Amniotic epithelial cell (primary cell): Measurements from ENCODE around the gene GSTM4.

ENCODE experiments used
- DNase-seq: peaks from one replicate; pipeline ENCODE4 v3.0.0-alpha.2; 2010; ENCODE audit warnings: low read depth

The GSTM4 gene

GRCh38 chr1:109655615-109656519 is at the start of gene GSTM4:
Gene GSTM4 (plus strand): TSS chr1:109656099. CDS start chr1:109656390, 291 bp downstream.
- peak; percentile 73 for DNase-seq

DNA sequence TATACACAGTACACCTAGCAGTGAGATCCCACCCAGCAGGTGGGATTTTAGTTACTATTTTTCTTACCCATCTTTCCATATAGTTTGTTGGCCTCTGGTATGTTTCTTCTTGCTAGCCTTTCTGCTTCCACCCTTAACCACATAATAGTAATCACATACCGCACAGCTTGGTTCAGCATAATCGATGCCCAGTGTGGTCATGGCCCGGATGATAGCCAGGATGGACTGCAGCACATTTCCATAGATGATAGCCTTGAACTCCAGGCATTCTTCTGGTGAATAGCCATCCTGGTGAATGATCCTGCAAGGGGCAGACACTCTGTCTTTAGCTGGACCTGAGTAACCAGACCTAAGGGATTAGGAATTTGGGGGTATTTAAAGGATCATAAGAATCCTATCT is 46.0 kb upstream of the GSTM4 start:
- no peak for DNase-seq

GRCh38 chr1:109610609-109611307 is 45.1 kb upstream of the GSTM4 start:
- DNase-seq: peak; percentile 31

GRCh38 chr1:109611308-109611990 is 44.5 kb upstream of the GSTM4 start:
- DNase-seq: no peak

DNA sequence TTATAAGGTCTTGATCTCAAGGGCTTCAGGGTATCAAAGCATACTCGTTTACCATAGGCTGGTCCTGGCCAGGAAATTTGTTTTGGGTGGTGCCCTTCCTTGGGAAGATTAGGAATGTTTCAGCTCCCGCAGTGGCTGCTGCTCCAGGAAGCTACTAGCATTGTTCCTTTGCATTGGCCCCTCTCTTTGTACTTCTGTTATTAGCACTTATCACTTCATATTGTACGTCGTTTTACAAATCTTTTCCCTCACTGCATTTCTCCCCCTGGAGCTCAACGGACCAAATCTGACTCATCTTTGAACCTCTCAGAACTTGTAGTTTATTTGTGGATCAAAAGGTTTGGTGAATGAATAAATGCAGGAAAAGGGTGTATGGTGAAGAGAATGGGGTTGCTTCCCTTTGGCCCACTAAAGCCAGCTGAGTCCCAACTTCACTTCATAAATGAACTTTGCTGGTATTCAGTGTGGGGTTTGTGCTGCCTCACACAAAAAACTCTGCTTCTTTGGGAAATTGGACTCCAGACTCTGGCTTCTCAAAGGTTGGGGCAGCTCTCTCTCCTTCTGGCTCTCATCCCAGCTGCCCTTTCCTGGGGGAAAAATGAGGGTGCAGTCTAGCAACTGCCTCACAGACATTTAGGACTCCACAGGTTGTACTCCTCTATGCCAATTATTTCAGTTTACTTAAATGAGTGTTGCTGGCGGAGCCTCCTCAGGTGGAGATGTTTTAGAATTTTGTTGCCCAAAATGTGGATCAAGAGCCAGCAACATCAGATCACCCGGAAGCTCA is 42.3 kb upstream of the GSTM4 start:
- DNase-seq: peak; percentile 36

DNA sequence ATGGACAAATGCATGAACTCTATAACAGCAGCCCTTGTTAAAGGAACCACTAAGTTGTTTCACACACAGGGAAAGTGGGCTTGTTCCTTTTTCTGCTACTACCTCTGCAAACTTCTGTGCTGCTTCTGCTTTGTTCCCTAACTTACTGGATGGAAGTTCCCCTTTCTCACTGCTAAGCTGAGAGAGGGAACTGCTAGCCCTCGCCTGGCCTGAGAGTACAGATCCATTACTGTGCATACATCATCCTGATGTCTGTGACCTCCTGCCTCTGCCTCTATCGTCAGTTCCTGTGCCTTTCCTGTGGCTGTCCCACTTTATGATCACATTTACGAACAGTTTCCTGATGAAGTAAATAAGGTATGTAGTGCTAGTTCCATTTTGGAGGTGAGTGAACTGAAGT is 40.0 kb upstream of the GSTM4 start:
- no peak for DNase-seq

GRCh38 chr1:109616391-109616790 is 39.5 kb upstream of the GSTM4 start:
- peak; percentile 40 for DNase-seq

DNA sequence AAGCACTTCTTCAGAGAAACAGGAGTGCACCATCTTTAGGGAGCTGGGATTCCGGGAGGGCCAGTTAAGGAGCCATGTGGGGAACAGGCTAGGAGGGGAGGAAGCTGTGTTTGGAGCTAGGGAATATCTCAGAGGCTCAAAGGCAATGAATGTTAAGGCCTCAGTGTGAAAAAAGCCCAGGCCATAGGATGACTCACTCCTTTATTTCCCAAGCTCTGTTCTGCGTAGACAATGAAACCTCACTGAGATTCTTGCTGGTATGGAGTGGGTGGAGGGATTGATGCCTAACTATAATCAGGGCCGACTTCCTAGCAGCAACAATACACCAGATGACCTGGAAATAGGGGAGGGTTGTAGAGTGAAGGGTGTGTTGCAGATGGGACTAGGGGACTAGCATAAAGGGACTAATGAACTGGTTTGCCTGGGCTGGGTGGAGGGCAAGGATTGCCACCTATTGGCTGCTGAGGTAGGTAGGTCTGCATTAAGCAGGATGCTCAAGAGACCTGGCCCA is 38.6 kb upstream of the GSTM4 start:
- DNase-seq: peak; percentile 95

DNA sequence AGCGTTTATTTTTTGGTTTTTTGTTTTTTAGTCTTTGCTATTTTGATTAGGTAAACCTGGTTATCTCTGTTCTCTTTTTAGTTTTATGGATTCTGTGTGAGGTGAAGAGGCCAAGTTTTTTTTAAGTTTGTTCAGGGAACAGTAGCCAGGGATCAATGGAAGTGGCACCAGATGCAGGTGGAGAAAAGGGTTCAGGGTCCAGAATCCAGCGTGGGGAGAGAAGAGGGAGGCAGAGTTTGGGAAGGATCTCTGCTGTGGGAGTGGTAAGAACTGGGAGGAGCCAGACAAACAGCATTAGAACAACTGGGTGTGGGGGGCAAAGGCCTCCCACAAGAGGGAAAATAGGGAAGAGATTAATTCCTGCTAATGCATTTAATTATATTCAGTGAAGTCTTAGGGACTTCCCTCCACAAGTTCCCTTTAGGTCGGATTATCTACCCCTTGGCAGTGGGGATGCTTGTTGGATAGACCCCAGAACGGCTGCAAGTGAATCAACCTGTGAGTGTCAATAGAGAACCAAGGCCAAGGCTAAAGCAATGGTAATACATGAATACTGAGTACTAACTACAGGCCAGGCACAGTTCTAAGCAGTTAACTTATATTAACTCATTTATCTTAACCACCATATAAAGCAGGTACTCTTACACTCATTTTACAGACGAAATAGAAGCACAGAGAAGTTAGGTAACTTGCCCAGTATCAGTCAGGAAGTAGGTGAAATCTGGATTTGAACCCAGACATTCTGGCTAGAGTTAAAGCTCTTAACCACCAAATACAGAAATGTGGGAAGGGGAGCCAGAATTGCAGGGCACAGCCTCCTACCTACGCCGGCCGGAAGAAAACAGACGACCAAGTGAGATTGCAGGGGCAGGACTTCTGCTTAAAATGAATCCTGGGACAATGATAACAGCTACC is 37.0 kb upstream of the GSTM4 start:
- no peak for DNase-seq

DNA sequence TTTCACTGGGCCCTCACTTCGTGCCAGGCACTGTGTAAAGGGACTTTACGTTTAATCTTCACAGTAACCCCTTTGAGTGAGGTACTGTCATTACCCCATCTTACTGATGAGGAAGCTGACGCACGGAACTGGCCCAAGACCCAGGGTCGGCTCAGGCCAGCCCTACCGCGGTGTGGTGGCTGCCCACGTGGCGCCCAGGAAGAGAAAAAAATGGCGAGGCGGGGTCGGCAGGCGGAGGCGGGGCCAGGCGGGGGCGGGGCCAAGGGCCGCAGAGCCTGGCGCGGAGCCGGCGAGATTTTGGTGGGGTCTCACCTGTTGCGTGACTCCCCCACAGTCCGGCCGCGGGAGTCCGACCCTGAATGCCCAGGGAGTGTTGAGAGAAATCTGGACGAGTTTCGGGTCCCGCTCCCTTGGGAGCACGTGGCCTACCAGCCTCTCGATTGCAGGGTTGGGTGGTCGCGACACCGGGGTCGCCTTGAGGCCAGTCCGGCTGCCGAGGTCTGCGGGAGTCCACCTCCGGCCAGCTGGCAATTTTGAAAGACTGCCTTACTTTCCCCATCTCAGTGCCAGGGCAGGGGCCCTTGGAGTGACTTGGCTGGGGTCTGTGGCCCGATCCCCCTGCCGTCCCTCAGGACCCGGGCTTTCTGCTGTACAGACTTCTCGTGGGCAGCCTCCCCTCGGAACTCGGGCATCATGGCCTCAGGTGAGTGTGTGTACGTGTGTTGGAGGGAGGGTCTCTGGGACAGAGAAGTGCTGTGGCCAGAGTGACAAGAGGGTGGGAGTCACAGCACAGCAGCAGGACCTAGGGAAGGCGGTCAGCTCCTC is 36.1 kb upstream of the GSTM4 start, which contains the start of the genes AMPD2 and GNAT2:
Gene AMPD2 (plus strand): TSS at position 262 of the 825 bp plus-strand sequence. CDS start 1,339 bp downstream, outside the sequence.
Gene GNAT2 (minus strand): TSS at position 41 of the 825 bp plus-strand sequence. CDS start 6,746 bp downstream, outside the sequence.
- peak; percentile 86 for DNase-seq

DNA sequence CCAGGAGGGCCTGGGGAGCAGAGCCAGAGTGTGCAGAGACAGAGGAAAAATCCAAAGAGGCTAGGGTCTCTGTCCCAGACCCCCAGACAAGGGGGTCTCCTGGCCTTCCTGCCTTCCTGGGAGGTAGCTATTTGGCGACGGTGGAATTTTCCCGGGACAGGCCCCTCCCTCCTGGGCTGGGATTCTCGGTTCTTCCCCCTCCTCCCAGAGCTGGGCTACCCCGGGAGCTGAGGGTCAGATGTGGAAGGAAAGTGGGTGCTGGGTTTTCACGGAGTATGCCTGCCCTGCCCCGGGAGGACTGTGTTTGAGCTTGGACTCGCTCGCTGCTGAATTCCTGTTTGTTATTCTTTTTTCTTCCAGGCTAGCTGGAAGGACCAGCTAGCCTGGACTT is 35.5 kb upstream of the GSTM4 start:
- DNase-seq: peak; percentile 65

DNA sequence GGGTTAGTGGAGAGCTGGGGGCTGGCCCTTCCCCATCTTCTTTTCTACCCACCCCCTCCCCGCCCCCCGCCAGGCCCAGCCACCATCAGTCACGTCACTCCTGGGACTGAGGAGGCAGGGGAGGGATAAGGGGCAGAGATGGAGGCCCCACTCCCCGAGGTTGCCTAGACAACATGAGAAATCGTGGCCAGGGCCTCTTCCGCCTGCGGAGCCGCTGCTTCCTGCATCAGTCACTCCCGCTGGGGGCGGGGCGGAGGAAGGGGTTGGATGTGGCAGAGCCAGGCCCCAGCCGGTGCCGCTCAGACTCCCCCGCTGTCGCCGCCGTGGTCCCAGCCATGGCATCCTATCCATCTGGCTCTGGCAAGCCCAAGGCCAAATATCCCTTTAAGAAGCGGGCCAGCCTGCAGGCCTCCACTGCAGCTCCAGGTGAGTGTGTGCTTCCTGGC is 35.0 kb upstream of the GSTM4 start:
- peak; percentile 95 for DNase-seq

DNA sequence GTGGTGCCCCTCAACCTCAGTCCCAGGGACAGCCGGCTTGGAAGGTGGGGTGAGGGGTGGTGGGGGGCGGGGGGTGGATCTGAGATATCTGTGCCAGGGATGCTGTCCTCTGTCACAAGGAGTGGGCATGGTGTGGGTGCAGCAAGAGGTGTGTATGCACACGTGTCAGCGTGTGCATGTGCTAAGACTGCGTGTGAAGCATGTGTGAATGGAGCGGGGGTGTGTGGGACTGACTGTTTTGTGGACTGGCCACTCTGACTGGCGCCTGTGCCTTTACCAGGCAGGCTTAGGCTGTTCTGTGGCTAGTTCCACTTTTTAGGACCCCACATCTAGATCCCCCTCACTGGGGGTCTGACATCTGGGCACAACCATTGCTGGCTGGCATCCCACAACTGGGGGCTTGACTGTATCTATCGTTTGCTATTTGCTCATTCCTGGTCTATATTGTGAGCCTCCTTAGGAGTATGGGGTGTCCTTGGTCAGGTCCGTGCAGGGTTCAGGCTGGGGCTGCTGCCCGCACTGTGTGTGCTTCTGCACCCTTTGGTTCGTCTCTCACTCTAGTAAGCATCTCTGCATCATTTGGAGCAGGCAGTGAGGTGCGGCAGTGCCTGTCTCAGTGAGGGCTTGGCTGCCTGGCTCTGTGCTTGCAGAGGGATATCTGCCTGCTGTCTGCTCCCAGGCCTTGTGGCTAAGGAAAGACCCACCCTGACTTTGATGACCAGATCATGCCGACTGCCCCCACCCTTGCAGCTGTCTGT is 34.3 kb upstream of the GSTM4 start:
- DNase-seq: no peak

DNA sequence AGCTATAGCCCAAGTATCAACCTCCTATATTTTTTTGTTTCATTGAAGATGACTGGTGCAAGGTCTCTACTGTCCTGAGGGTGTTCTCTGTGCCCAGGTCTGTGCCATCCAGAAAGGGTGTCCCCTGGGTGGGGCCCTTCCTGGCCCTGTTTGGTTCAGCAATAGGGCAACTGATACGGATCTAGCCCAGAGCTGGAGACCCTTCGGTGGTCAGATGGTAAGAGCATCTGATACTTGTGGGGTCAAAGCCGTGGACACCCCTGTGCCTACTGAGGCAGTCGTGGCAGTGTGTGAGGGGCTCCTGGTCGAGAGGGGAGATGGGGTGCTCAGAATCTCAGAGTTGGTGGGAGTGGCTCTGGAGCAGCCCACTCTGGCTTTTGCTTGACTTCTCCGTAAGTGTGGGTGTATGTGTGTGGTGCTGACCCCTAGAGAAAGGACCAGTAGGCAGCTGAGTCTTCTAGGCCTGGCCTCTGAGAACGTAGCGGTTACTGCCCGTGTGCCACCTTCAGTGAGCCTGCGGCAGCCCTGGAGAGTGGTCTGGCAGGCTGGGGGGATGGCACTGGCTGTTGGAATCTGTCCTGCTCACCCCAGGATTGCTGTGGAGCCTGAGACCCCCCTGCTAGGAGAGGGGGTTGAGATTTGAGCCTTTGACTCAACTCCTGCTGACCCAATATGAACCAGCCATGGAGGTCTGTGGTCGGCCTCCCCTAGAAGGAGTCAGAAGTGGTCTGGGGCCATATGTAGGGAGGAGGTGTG is 33.6 kb upstream of the GSTM4 start:
- no peak for DNase-seq

GRCh38 chr1:109622895-109623294 is 33.0 kb upstream of the GSTM4 start:
- no peak for DNase-seq

DNA sequence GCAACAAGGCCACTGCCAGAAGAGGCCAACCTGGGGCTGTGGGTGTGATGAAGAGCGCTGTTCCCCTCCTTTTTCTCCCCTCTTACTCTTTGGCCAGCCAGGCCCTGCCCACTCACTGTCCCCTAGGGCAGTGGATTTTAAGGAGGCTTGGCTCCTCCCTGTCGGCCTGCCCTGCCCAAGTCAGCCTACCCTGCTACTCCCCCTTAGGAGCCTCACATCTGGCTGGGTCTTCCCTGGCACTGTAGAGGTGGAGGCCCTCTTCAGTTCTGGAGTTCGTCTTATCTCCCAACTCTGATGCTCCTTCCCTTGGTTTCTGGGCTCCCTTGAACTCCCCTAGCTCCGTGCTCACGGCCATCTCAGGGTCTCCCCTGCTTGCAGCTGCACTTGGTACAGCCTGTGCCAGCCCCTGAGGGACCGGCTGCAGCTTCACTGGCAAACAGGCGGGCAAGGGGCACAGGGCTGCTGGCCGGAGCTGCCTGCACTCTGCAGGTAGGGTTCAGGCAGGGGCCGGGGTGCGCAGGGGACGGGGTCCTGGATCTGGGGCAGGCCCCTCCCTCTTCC is 32.2 kb upstream of the GSTM4 start:
- DNase-seq: no peak
